ENCODE measurements around the gene SELENOF. TPM values are rescaled to one million over a fixed set of nuclear protein-coding genes. Genes with fewer than 3 reads are reported as not detected.
"Not testable (repeated sequence)": the region's sequence is repeated elsewhere in the genome, so short reads cannot be mapped to it uniquely, and the experiment has no call there.

Gene SELENOF
- total RNA-seq, 1 donor from 2014 or later: 187 TPM

- no peak for DNase-seq
Measured at GRCh38 chr1:86856196-86856595, 57.7 kb downstream of the SELENOF start.

DNA sequence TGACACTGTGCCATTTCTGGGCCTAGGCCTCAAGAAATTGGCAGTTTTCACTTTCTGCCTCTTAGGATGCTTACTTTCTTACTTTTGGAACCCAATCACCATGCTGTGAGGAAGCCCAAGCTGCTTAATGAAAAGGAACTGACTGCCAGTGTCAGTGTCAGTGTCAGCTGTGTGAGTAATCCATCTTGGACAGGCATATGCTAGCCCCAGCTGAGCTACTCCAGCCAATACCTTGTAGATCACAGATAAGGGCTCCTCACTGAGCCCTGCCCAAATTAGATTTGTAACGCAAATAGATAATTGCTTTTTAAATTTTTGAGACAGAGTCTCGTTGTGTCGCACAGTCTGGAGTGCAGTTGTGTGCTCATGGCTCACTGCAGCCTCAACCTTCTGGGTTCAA lies 59.6 kb downstream of the SELENOF start:
- DNase-seq: no peak

GRCh38 chr1:86852782-86853408 lies 61.0 kb downstream of the SELENOF start:
- DNase-seq: no peak

GRCh38 chr1:86852289-86852688 lies 61.6 kb downstream of the SELENOF start:
- DNase-seq: no peak

DNA sequence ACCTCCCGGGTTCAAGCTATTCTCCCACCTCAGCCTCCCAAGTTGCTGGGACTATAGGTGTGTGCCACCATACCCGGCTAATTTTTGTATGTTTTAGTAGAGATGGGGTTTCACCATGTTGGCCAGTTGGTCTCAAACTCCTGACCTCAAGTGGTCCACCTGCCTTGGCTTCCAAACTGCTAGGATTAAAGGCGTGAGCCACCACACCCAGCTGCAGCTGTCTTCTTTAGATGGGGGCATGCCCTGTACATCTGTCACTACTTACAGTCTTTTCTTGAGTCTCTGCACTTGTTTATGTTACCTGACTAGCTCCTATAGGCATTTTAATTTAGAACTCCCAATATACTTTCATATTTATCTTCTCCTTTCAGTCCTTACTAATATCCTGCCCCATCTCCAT lies 64.2 kb downstream of the SELENOF start:
- DNase-seq: no peak

GRCh38 chr1:86848654-86849053 lies 65.3 kb downstream of the SELENOF start:
- DNase-seq: no peak

DNA sequence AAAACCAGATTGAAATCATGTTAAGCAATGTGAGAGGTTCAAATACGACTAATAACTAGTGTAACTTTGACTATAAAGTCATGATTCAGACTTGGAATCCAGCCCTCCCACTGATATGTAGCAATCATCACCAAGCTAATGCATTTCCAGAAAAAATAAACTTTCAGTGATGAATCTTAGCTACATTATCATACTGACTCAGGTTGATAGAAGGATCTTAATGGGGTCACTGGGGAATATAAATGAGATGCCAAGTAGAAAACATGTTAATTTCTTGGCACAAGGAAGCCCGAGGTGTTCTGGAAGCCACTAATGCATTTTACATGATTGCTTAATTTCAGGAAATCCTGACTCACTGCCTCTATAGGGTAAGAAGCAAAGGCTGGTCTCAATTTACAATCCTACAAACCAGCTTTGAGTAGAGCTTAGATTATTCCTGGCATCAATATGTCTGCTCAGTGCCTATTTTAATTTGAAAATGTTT lies 67.7 kb downstream of the SELENOF start:
- DNase-seq: peak; percentile 51

GRCh38 chr1:86845514-86845913 lies 68.4 kb downstream of the SELENOF start:
- no peak for DNase-seq

- DNase-seq: no peak
Measured at GRCh38 chr1:86841116-86841515, 72.8 kb downstream of the SELENOF start.

GRCh38 chr1:86833461-86834215 lies 80.3 kb downstream of the SELENOF start:
- DNase-seq: peak; percentile 90

DNA sequence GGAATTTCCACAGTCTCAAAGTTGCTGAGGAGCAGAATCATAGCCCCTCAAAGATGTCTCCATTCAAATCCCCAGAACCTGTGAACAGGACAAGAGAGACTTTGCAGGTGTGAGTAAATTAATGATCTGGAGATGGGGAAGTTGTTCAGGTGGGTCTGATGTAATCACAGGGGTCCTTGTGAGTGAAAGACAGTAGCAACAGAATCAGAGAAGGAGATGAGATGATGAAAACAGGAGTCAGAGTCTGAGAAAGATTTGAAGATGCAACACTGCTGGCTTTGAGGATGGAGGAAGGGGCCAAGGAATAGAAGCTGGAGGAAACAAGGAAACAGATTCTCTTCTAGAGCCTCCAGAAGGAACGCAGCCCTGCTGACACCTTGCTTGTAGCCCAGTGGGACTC lies 81.5 kb downstream of the SELENOF start:
- DNase-seq: no peak

DNA sequence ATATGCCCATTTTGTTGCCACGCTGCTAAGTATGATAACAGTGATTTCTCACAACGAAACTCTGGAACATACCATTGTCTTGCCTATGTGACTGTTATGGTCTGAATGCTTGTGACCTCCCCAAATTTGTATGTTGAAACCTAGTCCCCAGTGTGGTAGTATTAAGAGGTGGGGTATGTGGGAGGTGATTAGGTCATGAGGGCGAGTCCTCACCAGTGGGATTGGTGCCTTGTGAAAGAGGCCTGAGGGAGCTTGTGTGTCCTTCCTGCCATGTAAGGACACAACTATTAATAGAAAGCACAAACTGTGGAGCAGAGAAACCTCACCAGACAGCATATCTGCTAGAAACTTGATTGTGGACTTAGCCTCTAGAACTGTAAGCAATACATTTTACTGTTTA lies 84.6 kb downstream of the SELENOF start:
- no peak for DNase-seq

- DNase-seq: no peak
Measured at GRCh38 chr1:86828024-86828423, 85.9 kb downstream of the SELENOF start.

GRCh38 chr1:86826856-86827255 lies 87.1 kb downstream of the SELENOF start:
- no peak for DNase-seq

DNA sequence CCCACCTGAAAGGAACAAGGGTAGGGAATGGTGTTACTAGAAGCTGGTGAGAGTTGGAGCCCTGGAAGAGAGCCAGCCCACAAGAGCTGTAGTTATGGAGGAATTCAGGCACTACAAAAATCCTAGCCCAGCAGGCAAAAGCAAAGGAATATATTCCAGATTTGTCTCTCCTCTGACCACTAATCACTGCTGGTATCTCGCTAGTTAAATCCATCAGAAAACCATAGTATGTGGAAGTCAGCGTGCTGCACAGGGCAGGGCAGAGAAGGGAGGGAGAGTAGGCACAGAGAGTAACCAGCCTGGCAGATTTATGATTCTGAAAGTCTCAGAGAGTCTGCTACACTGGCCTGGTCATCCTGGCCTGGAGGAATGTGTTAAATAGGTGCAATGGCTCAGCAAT lies 88.6 kb downstream of the SELENOF start:
- DNase-seq: no peak

- no peak for DNase-seq
Measured at GRCh38 chr1:86823821-86824500, 90.0 kb downstream of the SELENOF start.

GRCh38 chr1:86823386-86823785 lies 90.5 kb downstream of the SELENOF start:
- no peak for DNase-seq

DNA sequence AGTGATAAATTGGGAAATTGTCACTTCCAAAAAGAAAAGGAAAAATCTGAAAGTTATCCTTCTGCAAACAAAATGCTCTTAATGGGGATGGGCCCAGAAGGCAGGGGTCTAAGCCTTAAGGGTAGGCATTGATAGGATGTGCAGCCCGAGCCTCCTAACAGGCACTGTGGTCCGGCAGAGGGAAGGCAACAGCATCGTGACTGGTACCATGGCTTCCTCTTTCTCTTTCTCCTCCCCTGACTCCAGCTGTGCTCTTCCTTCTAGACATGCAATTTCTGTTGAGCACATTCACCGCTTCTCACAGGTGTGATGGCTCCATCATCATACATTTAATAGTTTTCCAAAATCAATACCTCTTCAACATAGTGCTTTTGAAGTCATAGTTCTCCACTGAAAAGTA lies 91.5 kb downstream of the SELENOF start:
- no peak for DNase-seq

- DNase-seq: no peak
Measured at GRCh38 chr1:86821956-86822355, 92.0 kb downstream of the SELENOF start.

DNA sequence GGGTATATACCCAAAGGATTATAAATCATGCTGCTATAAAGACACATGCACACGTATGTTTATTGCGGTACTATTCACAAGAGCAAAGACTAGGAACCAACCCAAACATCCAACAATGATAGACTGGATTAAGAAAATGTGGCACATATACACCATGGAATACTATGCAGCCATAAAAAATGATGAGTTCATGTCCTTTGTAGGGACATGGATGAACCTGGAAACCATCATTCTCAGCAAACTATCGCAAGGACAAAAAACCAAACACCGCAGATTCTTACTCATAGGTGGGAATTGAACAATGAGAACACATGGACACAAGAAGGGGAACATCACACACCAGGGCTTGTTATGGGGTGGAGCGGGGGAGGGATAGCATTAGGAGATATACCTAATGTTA lies 94.0 kb downstream of the SELENOF start:
- DNase-seq: not testable (repeated sequence)

GRCh38 chr1:86817246-86817826 lies 96.6 kb downstream of the SELENOF start:
- DNase-seq: not testable (repeated sequence)

DNA sequence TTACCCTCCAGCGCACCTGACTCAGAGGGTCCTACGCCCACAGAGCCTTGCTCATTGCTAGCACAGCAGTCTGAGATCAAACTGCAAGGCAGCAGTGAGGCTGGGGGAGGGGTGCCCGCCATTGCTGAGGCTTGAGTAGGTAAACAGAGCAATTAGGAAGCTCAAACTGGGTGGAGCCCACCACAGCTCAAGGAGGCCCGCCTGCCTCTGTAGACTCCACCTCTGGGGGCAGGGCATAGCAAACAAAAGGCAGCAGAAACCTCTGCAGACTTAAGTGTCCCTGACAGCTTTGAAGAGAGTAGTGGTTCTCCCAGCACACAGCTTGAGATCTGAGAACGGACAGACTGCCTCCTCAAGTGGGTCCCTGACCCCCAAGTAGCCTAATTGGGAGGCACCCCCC lies 99.8 kb downstream of the SELENOF start:
- DNase-seq: not testable (repeated sequence)
